HEK293 (cell line): ENCODE data around the gene DYNLL2.

Experiments
- CTCF ChIA-PET: fragments of 350-600 bp; formaldehyde crosslinking; extraction: SDS; loops from one replicate; lab custom pipeline; 2021; ENCODE audit warnings: antibody characterized with exemption; lab: Yijun Ruan, JAX
- POLR2A ChIA-PET: fragments of 300-600 bp; formaldehyde crosslinking; extraction: SDS; loops from one replicate; lab custom pipeline; 2020; ENCODE audit warnings: antibody characterized with exemption, inconsistent platforms; lab: Yijun Ruan, JAX
- H3K27ac ChIP-seq: fragments of 200-500 bp; sonication (Bioruptor generic); 2 replicates; pipeline ENCODE4 v1.5.1; 2014; ENCODE audit warnings: low read depth, low read length, control low read depth, inconsistent platforms; ENCODE audit errors: extremely low read depth
- H3K36me3 ChIP-seq, 2 experiments: fragments of 200-500 bp in 1 of 2; sonication (Bioruptor generic) in 1 of 2; 1 replicate in 1 of 2; 2 replicates in 1 of 2; pipeline ENCODE4 v1.5.1; 2014 to 2017; ENCODE audit warnings: inconsistent platforms in 2 of 2, low read length in 2 of 2; ENCODE audit not compliant: control insufficient read depth in 2 of 2, insufficient read depth in 1 of 2
- H3K4me1 ChIP-seq: fragments of 200-500 bp; sonication (Bioruptor generic); 2 replicates; pipeline ENCODE4 v1.5.1; 2014; ENCODE audit warnings: mild to moderate bottlenecking, low read length, inconsistent platforms; ENCODE audit not compliant: control insufficient read depth, insufficient read depth
- H3K4me3 ChIP-seq: 2 replicates; pipeline ENCODE4 v1.5.1; 2011; ENCODE audit warnings: low read depth, mild to moderate bottlenecking, control low read depth, low read length, moderate library complexity
- H3K9me3 ChIP-seq: fragments of 200-500 bp; sonication (Bioruptor generic); 2 replicates; pipeline ENCODE4 v1.5.1; 2014; ENCODE audit warnings: low read depth, low read length, inconsistent platforms; ENCODE audit not compliant: control insufficient read depth, insufficient read depth
- FEZF1 ChIP-seq: fragments of 450-650 bp; formaldehyde crosslinking; IDR thresholded peaks from 2 replicates; pipeline ENCODE4 v1.5.1; 2016; ENCODE audit warnings: missing biosample characterization, missing genetic modification characterization
- GLI4 ChIP-seq: fragments of 450-650 bp; formaldehyde crosslinking; IDR thresholded peaks from 2 replicates; pipeline ENCODE4 v1.5.1; 2016; ENCODE audit warnings: missing biosample characterization, missing genetic modification characterization
- GLIS1 ChIP-seq: fragments of 450-650 bp; formaldehyde crosslinking; IDR thresholded peaks from 2 replicates; pipeline ENCODE4 v1.5.1; 2016; ENCODE audit warnings: missing biosample characterization, missing genetic modification characterization
- KLF16 ChIP-seq: fragments of 450-650 bp; formaldehyde crosslinking; IDR thresholded peaks from 2 replicates; pipeline ENCODE4 v1.5.1; 2017; ENCODE audit warnings: missing biosample characterization, missing genetic modification characterization
- PRDM1 ChIP-seq: fragments of 450-650 bp; formaldehyde crosslinking; IDR thresholded peaks from 2 replicates; pipeline ENCODE4; 2016; ENCODE audit warnings: missing biosample characterization, missing genetic modification characterization
- REPIN1 ChIP-seq: fragments of 450-650 bp; formaldehyde crosslinking; IDR thresholded peaks from 2 replicates; pipeline ENCODE4 v1.5.1; 2017; ENCODE audit warnings: missing biosample characterization, missing genetic modification characterization, low read depth
- SP3 ChIP-seq: fragments of 450-650 bp; formaldehyde crosslinking; IDR thresholded peaks from 2 replicates; pipeline ENCODE4 v1.5.1; 2016; ENCODE audit warnings: missing biosample characterization, missing genetic modification characterization
- ZBTB1 ChIP-seq: fragments of 450-650 bp; formaldehyde crosslinking; IDR thresholded peaks from 2 replicates; pipeline ENCODE4 v1.5.1; 2016; ENCODE audit warnings: missing biosample characterization, missing genetic modification characterization
- ZBTB48 ChIP-seq: fragments of 450-650 bp; formaldehyde crosslinking; IDR thresholded peaks from 2 replicates; pipeline ENCODE4 v1.5.1; 2016; ENCODE audit warnings: missing biosample characterization, missing genetic modification characterization
- ZNF169 ChIP-seq: fragments of 450-650 bp; formaldehyde crosslinking; IDR thresholded peaks from 2 replicates; pipeline ENCODE4 v1.5.1; 2016; ENCODE audit warnings: missing biosample characterization, missing genetic modification characterization
- ZNF221 ChIP-seq: fragments of 450-650 bp; formaldehyde crosslinking; IDR thresholded peaks from 2 replicates; pipeline ENCODE4 v1.5.1; 2017; ENCODE audit warnings: missing biosample characterization, missing genetic modification characterization, borderline replicate concordance
- ZNF292 ChIP-seq: fragments of 450-650 bp; formaldehyde crosslinking; IDR thresholded peaks from 2 replicates; pipeline ENCODE4 v1.5.1; 2016; ENCODE audit warnings: low read depth, missing biosample characterization, missing genetic modification characterization, borderline replicate concordance
- ZNF529 ChIP-seq: fragments of 450-650 bp; formaldehyde crosslinking; IDR thresholded peaks from 2 replicates; pipeline ENCODE4 v1.5.1; 2017; ENCODE audit warnings: missing genetic modification characterization, missing biosample characterization; ENCODE audit not compliant: insufficient replicate concordance
- ZNF558 ChIP-seq: fragments of 450-650 bp; formaldehyde crosslinking; IDR thresholded peaks from 2 replicates; pipeline ENCODE4 v1.5.1; 2016; ENCODE audit warnings: missing biosample characterization, missing genetic modification characterization
- ZNF560 ChIP-seq: fragments of 450-650 bp; formaldehyde crosslinking; IDR thresholded peaks from 2 replicates; pipeline ENCODE4 v1.5.1; 2017; ENCODE audit warnings: missing biosample characterization, missing genetic modification characterization, borderline replicate concordance
- ZNF670 ChIP-seq: fragments of 450-650 bp; formaldehyde crosslinking; IDR thresholded peaks from 2 replicates; pipeline ENCODE4 v1.5.1; 2016; ENCODE audit warnings: missing biosample characterization, missing genetic modification characterization, low read depth
- TF ChIP-seq, protein P1 (sequence below): fragments of 450-650 bp; formaldehyde crosslinking; IDR thresholded peaks from 2 replicates; pipeline ENCODE4 v1.5.1; 2016; ENCODE audit warnings: missing biosample characterization, missing genetic modification characterization
- TF ChIP-seq, protein P2 (sequence below): fragments of 450-650 bp; formaldehyde crosslinking; IDR thresholded peaks from 2 replicates; pipeline ENCODE4 v1.5.1; 2016; ENCODE audit warnings: missing biosample characterization, missing genetic modification characterization, borderline replicate concordance
- TF ChIP-seq, protein P3 (sequence below): fragments of 450-650 bp; formaldehyde crosslinking; IDR thresholded peaks from 2 replicates; pipeline ENCODE4 v1.5.1; 2017; ENCODE audit warnings: missing biosample characterization, missing genetic modification characterization
- TF ChIP-seq, protein P4 (sequence below): fragments of 450-650 bp; formaldehyde crosslinking; IDR thresholded peaks from 2 replicates; pipeline ENCODE4; 2016; ENCODE audit warnings: missing biosample characterization, missing genetic modification characterization

DYNLL2 gene

DNA sequence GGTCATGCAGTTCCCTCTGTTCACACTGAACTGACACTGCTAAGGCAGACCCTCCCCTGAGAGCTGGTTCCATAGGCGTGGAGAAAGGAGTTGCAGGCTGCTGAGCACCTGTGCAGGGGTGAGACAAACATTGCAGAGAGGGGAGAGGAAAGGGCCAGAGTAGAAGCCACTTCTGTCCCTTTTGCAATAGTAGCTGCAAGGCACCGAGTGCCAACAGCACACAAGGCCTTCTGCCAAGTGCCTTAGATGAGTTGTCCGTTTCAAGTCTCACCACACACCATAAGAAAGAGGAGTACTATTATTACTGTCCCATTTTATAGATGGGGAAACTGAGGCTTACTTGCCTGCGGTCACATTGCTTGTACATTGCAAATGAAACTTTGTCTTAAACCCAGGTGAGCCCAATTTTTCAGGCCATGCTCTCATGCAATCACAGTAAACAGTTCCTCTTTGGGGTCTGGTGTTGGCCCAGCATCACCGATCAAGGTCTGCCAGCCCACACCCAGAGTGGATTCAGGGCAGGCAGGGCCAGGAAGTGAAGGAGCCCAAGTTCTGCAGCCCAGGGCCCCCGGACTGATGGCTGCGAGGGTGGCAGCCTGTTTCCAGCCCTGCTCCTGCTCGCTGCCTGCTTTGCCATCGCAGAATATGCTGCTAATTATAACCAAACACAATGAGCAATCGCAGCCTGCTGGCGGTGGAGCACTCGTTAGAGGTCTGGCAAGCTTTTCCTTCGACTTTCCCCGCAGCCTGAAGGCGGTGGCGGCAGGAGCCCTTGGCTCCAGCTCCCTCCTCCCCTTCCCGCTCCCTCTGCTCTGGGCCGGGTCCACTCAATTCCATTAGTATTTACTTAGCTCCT, 36.8 kb upstream of the DYNLL2 start:
- TF ChIP-seq ZNF529 (tag by site-specific recombination) (no peak), GLI4 (no peak), ZBTB48 (tag by site-specific recombination) (no peak), GLIS1 (tag by site-specific recombination) (no peak)
- TF ChIP-seq, protein P1, sequence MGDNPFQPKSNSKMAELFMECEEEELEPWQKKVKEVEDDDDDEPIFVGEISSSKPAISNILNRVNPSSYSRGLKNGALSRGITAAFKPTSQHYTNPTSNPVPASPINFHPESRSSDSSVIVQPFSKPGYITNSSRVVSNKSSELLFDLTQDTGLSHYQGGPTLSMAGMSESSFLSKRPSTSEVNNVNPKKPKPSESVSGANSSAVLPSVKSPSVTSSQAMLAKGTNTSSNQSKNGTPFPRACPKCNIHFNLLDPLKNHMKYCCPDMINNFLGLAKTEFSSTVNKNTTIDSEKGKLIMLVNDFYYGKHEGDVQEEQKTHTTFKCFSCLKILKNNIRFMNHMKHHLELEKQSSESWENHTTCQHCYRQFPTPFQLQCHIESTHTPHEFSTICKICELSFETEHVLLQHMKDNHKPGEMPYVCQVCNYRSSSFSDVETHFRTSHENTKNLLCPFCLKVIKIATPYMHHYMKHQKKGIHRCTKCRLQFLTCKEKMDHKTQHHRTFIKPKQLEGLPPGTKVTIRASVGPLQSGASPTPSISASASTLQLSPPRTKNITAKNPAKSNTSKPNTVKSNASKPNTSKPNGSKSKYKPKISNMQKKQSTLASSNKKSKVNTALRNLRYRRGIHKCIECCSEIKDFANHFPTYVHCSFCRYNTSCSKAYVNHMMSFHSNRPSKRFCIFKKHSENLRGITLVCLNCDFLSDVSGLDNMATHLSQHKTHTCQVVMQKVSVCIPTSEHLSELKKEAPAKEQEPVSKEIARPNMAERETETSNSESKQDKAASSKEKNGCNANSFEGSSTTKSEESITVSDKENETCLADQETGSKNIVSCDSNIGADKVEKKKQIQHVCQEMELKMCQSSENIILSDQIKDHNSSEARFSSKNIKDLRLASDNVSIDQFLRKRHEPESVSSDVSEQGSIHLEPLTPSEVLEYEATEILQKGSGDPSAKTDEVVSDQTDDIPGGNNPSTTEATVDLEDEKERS = no peak
- TF ChIP-seq, protein P2, sequence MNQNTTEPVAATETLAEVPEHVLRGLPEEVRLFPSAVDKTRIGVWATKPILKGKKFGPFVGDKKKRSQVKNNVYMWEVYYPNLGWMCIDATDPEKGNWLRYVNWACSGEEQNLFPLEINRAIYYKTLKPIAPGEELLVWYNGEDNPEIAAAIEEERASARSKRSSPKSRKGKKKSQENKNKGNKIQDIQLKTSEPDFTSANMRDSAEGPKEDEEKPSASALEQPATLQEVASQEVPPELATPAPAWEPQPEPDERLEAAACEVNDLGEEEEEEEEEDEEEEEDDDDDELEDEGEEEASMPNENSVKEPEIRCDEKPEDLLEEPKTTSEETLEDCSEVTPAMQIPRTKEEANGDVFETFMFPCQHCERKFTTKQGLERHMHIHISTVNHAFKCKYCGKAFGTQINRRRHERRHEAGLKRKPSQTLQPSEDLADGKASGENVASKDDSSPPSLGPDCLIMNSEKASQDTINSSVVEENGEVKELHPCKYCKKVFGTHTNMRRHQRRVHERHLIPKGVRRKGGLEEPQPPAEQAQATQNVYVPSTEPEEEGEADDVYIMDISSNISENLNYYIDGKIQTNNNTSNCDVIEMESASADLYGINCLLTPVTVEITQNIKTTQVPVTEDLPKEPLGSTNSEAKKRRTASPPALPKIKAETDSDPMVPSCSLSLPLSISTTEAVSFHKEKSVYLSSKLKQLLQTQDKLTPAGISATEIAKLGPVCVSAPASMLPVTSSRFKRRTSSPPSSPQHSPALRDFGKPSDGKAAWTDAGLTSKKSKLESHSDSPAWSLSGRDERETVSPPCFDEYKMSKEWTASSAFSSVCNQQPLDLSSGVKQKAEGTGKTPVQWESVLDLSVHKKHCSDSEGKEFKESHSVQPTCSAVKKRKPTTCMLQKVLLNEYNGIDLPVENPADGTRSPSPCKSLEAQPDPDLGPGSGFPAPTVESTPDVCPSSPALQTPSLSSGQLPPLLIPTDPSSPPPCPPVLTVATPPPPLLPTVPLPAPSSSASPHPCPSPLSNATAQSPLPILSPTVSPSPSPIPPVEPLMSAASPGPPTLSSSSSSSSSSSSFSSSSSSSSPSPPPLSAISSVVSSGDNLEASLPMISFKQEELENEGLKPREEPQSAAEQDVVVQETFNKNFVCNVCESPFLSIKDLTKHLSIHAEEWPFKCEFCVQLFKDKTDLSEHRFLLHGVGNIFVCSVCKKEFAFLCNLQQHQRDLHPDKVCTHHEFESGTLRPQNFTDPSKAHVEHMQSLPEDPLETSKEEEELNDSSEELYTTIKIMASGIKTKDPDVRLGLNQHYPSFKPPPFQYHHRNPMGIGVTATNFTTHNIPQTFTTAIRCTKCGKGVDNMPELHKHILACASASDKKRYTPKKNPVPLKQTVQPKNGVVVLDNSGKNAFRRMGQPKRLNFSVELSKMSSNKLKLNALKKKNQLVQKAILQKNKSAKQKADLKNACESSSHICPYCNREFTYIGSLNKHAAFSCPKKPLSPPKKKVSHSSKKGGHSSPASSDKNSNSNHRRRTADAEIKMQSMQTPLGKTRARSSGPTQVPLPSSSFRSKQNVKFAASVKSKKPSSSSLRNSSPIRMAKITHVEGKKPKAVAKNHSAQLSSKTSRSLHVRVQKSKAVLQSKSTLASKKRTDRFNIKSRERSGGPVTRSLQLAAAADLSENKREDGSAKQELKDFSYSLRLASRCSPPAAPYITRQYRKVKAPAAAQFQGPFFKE = no peak
- H3K9me3 ChIP-seq = no peaks in the 10 kb centered on the region
- no peak overlapping the region for H3K27ac ChIP-seq
- H3K36me3 ChIP-seq = no peaks in the 10 kb centered on the region
- CTCF ChIA-PET = interaction anchor here (0.9 kb wide), 1 partner anchor 9 kb away, joined by 3 read pairs; no protein-coding TSS in a partner anchor
- H3K4me1 ChIP-seq = no peaks in the 10 kb centered on the region
- POLR2A ChIA-PET = interaction anchor here (1.2 kb wide), 1 partner anchor 39 kb away, joined by 5 read pairs; the partner anchor contains the start of gene SRSF1
- H3K4me3 ChIP-seq = no peak overlapping the region

DNA sequence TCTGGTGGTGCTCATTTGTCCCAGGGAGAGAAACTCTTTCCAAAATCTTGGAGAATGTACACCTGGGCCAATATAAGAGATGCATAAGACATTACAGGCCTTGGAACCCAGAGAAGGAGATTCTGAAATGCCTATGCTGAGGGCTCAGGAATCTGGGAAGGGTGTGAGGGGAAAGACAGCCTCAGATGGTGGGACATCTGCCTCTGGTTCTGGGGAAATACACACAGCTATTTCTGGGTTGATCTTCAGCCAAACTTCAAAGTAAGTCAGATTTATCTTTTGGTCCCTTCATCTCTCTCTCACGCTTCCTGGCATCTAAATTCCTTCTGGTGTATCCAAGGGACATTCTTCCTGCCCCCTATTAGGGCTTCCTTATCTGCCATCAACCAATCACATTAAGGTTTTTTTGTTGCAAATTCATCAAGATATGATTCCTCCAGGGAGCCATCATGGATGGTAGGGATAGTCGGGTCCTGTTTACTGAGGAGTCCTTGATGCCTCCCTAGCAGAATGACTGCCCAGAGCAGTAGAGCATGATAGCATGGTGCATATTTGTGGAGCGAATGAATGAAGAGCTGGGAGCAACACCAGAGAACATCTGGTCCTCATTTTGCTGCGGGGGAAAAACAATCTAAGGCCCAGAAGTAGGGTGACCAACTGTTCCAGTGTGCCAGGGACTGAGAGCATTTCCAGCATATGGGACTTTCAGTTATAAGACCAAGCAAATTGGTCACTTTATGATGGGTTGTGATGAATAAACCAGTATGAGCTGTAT, 35.7 kb upstream of the DYNLL2 start:
- ChIA-PET POLR2A (no interaction called here), CTCF (interaction anchor here (0.6 kb wide), 1 partner anchor 29 kb away, joined by 3 read pairs; no protein-coding TSS in a partner anchor)
- Histone ChIP-seq H3K9me3 (no peaks in the 10 kb centered on the region), H3K27ac (no peak overlapping the region), H3K36me3 (no peaks in the 10 kb centered on the region)
- no peak for TF ChIP-seq REPIN1 (tag by site-specific recombination)
- no peak for TF ChIP-seq PRDM1 (tag by site-specific recombination)
- TF ChIP-seq ZNF169 (tag by site-specific recombination) = no peak
- no peak for TF ChIP-seq ZBTB1
- no peak for TF ChIP-seq KLF16 (tag by site-specific recombination)
- no peak for TF ChIP-seq SP3 (tag by site-specific recombination)
- TF ChIP-seq ZNF292 = no peak
- TF ChIP-seq ZNF221 (tag by site-specific recombination) = no peak
- TF ChIP-seq, protein P3, sequence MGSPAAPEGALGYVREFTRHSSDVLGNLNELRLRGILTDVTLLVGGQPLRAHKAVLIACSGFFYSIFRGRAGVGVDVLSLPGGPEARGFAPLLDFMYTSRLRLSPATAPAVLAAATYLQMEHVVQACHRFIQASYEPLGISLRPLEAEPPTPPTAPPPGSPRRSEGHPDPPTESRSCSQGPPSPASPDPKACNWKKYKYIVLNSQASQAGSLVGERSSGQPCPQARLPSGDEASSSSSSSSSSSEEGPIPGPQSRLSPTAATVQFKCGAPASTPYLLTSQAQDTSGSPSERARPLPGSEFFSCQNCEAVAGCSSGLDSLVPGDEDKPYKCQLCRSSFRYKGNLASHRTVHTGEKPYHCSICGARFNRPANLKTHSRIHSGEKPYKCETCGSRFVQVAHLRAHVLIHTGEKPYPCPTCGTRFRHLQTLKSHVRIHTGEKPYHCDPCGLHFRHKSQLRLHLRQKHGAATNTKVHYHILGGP (tag by site-specific recombination) = no peak
- TF ChIP-seq FEZF1 (tag by site-specific recombination) = no peak
- TF ChIP-seq ZNF560 (tag by site-specific recombination) = no peak
- TF ChIP-seq ZNF670 = no peak
- no peak for TF ChIP-seq ZNF558
- TF ChIP-seq, protein P4, sequence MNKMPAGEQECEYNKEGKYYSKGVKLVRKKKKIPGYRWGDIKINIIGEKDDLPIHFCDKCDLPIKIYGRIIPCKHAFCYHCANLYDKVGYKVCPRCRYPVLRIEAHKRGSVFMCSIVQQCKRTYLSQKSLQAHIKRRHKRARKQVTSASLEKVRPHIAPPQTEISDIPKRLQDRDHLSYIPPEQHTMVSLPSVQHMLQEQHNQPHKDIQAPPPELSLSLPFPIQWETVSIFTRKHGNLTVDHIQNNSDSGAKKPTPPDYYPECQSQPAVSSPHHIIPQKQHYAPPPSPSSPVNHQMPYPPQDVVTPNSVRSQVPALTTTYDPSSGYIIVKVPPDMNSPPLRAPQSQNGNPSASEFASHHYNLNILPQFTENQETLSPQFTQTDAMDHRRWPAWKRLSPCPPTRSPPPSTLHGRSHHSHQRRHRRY (tag by site-specific recombination) = no peak
- TF ChIP-seq, all 188 proteins: peak for 0
- Histone ChIP-seq H3K4me3 (no peak overlapping the region), H3K4me1 (no peaks in the 10 kb centered on the region)
